ENCODE measurements around the gene RABGAP1L.
A peak's percentile ranks its signal among the peaks of the same experiment; 100 is the strongest.
"Not testable (repeated sequence)": the region's sequence is repeated elsewhere in the genome, so short reads cannot be mapped to it uniquely, and the experiment has no call there.

The RABGAP1L gene

DNA sequence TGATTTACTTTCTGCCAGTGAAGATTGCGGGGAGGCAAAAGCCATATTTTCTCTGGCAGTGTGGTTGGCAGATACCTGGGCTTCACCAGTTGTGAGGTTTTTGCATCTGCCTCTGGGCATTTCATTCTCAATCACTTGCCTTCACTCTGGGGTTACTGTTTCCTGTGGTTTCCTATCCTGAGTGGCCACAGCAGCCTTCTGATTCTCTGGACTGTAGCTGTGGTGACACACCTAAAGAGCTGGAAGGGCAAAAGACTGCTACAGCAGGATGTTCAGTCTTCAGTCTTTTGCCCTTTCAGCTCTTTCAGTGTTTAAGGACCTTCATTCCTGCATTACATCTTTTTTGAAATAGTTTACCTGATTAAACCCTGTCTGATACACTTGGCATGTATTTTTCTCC, 237.9 kb downstream of the RABGAP1L start:
- no peak for DNase-seq

DNA sequence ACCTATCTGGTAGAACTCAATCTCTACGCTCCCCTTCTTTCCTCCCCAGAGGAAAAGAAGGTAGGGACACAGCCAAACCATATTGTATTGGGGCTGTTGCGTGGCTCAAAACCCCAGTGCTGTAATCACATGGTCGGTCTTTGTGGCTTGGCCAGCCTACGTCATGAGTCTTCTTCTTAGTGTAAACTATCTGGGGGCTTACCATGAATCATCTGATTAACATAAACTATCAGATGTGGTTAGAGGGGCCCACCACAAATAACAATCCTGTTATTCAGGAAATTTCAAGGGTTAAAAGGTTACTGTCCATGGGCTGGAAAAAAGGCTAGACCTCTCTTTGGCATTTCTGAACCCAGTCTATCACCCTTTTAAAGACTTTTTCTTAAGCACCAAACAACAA, 238.9 kb downstream of the RABGAP1L start:
- no peak for DNase-seq

DNA sequence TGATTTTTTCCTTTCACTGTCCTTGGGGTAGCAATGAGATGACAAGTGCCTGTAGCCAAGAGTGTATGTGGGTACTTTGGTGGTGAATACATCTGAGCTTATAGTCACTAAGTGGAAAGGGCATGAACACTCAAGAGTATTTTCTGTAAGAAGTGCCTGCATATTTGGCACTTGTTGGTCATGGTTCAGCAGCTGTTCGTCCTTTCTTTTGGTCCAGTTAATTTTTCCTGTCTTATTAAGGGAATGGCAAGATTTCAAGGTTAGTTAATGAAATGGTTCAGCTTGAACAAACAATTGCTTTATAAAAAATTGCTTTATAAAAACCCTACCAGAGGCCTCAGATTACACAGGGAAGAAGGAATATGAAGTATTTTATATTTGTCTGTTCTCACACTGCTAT, 239.9 kb downstream of the RABGAP1L start:
- no peak for DNase-seq

- no peak for DNase-seq
Measured at GRCh38 chr1:174401075-174401474, 241.8 kb downstream of the RABGAP1L start.

- DNase-seq, result no peak
Measured at GRCh38 chr1:174405219-174405618, 245.9 kb downstream of the RABGAP1L start.

DNA sequence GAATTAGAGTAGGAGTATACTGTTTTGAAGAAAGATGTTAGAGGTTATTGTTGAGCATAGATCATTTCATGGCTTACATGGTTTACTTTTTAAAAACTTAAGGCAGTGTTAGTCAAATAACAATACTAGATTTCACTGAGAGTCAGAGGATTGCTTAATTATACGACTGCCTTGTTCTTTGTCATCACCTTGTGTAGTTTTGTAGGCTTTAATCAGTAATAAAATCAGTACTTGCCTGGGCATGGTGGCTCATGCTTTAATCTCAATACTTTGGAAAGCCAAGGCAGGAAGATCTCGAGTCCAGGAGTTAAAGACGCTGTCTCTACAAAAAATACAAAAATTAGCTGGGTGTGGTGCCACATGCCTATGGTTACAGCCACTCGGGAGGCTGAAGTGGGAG, 247.1 kb downstream of the RABGAP1L start:
- DNase-seq, result no peak

- DNase-seq, result no peak
Measured at GRCh38 chr1:174407665-174408064, 248.3 kb downstream of the RABGAP1L start.

GRCh38 chr1:174408146-174408545, 248.8 kb downstream of the RABGAP1L start:
- no peak for DNase-seq

DNA sequence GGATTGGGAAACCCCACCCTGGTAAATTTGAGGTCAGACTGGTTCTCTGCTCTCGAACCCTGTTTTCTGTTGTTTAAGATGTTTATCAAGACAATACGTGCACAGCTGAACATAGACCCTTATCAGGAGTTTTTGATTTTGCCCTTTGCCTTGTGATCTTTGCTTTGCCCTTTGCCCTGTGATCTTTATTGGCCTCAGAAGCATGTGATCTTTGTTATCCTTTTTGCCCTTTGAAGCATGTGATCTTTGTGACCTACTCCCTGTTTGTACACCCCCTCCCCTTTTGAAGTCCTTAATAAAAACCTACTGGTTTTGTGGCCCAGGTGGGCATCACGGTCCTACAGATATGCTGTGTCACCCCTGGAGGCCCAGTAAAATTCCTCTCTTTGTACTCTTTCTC, 250.5 kb downstream of the RABGAP1L start:
- DNase-seq, result not testable (repeated sequence)

GRCh38 chr1:174413632-174414031, 254.3 kb downstream of the RABGAP1L start:
- DNase-seq, result no peak

GRCh38 chr1:174414203-174414602, 254.9 kb downstream of the RABGAP1L start:
- DNase-seq, result peak; percentile 0

DNA sequence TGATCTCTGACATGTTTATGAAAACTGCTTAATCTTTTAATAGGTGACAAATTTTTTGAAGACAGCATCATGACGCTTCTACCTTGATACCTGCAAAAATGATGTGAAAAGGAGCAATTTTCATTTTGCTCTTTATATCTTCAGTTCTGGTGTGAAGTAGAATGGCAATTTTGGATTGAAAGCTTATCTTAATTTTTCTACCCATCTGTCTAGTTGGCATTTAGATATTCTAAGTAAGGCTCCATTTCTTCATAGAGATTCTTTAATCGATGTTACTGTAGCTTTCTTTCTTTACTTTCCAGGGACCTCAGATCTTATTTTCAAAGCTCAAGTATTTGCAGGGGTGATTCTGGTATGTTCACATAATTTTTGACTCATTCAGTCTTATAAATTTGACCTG, 256.2 kb downstream of the RABGAP1L start:
- no peak for DNase-seq

- DNase-seq, result no peak
Measured at GRCh38 chr1:174417921-174418320, 258.6 kb downstream of the RABGAP1L start.

- DNase-seq, result no peak
Measured at GRCh38 chr1:174425121-174425520, 265.8 kb downstream of the RABGAP1L start.

GRCh38 chr1:174426153-174426552, 266.8 kb downstream of the RABGAP1L start:
- DNase-seq, result no peak

- no peak for DNase-seq
Measured at GRCh38 chr1:174428033-174428432, 268.7 kb downstream of the RABGAP1L start.

- DNase-seq, result no peak
Measured at GRCh38 chr1:174428739-174429138, 269.4 kb downstream of the RABGAP1L start.

DNA sequence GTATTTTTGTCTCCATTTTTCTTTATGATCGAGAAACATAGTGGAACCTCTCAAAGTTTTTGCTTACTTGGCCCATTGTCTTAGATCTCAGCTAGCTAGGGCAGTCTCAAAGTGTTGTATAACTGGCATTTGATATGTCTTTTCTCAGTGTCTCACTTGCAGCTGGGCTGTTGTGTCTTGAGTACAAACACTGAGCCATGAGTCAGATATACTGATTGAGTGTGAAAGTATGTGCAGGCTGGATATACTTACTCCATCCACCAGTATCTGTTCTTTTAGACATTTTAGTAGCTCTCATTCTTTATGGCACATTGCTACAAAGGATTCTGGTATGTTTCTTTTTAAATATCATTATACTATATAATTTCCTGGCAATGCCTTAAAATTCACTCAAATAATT, 274.1 kb downstream of the RABGAP1L start:
- DNase-seq, result no peak

DNA sequence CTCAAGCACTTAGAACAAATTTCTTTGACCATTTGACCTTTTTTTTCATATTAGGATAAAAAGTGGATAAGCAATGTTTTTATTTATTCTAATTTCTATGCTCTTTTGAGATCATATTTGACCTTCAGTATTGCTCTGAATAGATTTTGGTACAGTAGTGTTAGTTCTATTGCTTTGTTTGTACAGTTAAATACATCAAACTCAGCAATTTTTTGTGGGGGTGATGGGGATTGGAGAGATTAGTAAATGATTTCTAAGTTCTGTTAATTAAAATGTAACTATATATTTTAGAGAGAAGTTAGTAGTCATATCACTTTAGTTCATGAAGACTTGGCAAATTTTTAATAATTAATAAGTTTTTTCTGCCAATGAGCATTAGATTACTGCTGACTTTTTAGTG, 286.0 kb downstream of the RABGAP1L start:
- no peak for DNase-seq

DNA sequence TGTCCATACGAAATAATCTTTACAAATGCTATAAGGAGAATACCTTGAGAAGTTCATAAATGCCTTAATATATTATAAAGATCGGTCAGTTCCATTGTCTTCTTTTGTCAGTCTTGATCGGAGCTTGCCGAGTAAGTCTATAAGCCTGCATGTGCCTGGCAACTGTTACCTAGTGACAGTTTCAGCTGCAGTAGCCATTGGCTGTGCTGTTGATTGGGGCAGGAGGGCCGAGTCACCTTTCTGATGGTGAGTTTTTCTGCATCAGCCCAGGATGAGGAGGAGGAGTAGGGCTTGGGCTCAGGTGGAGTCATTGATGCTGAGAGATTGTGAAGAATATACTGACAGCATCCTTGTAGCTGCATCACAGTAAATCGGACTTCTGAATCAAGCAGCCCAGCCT, 286.5 kb downstream of the RABGAP1L start:
- DNase-seq, result no peak

DNA sequence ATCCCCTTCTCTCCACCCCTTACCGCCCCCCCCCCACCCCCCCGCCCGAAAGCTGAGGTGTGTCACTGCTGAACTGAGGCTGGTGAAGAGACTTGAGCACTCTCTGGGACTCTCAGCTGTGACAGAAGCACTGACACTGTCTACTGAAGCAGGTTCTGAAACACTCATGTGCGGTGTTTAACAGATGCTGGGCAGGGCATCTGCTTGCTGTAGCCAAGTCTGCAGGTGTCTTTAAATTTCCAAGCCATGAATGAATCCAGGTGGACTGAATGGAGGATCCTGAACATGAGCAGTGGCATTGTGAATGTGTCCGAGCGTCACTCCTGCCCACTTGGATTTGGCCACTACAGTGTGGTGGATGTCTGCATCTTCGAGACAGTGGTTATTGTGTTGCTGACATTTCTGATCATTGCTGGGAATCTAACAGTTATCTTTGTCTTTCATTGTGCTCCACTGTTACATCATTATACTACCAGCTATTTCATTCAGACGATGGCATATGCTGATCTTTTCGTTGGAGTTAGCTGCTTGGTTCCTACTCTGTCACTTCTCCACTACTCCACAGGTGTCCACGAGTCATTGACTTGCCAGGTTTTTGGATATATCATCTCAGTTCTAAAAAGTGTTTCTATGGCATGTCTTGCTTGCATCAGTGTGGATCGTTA, 288.7 kb downstream of the RABGAP1L start, which contains the start of gene GPR52:
Gene GPR52 (plus strand): TSS at position 99 of the 665 bp plus-strand sequence. CDS start 148 bp downstream, at position 247.
- no peak for DNase-seq

DNA sequence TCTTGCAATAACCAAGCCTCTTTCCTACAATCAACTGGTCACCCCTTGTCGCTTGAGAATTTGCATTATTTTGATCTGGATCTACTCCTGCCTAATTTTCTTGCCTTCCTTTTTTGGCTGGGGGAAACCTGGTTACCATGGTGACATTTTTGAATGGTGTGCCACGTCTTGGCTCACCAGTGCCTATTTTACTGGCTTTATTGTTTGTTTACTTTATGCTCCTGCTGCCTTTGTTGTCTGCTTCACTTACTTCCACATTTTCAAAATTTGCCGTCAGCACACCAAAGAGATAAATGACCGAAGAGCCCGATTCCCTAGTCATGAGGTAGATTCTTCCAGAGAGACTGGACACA, 289.2 kb downstream of the RABGAP1L start:
- DNase-seq, result no peak

DNA sequence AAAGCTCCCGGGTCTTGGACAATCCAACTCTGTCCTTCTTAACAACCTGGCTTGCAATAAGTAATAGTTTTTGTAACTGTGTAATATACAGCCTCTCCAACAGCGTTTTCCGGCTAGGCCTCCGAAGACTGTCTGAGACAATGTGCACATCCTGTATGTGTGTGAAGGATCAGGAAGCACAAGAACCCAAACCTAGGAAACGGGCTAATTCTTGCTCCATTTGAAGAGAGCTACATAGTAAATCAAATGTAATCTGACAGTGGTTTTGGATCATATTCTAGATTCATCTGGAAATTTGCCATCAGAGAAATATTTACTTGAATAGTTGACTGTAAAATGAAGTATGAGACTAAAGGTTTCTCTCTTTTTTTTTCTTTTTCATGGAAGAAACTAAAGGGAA, 289.7 kb downstream of the RABGAP1L start:
- no peak for DNase-seq

DNA sequence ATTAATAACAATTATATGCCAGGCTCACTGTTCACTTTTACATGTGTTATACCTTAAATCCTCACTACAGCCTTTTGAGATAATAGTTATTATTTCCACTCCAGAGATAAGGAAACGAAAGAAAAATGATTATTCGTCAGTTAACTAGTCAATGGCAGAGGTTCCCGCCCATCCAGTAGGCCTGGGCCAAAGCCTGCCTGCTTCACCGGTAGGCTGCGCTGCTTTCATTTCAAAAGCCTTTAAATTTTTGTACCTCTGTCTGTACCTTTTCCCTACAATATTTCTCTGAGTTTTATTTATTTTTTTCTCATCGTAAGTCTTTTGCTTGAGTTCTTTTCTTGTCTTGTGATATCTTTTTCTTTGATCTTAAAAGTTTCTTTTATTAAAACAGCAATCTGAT, 292.1 kb downstream of the RABGAP1L start:
- no peak for DNase-seq

DNA sequence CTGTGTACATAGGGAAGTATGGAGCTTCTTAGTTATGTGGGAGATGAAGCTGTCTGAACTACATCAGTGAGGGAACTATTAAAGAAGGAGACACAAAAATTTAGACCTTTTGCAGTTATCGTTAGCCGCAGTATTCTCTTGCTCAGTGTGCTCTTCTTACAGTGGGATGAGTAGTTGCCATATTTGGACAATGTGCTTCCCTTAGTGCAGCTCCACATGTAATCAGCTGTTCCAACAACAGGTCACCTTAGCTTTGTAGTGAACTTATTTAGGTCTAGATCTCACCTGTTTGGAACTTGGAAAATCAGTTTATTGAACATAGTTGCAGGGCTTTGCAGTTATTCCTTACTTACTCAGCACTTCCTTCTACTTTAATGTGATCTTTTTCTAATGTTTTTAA, 306.5 kb downstream of the RABGAP1L start:
- no peak for DNase-seq

- DNase-seq, result no peak
Measured at GRCh38 chr1:174466607-174467006, 307.3 kb downstream of the RABGAP1L start.
